GM10266 (cell line): ENCODE measurements around the gene TTC38.

Source experiments
- DNase-seq: peaks from one replicate; pipeline ENCODE4 v3.0.0; 2012; ENCODE audit errors: extremely low spot score
- CTCF ChIP-seq: IDR thresholded peaks from 2 replicates; pipeline ENCODE4 v1.5.1; 2012; ENCODE audit warnings: mild to moderate bottlenecking, low read depth; ENCODE audit not compliant: control insufficient read depth, insufficient read depth; ENCODE audit errors: missing control alignments

Gene TTC38

GRCh38 chr22:46272196-46272595, 4.4 kb downstream of the TTC38 start:
- no peak for TF ChIP-seq CTCF
- DNase-seq, result no peak

- TF ChIP-seq CTCF, result no peak
- DNase-seq, result no peak
Observed at GRCh38 chr22:46272762-46273431, 5.1 kb downstream of the TTC38 start.

- TF ChIP-seq CTCF, result no peak
- no peak for DNase-seq
Observed at GRCh38 chr22:46273432-46274148, 5.8 kb downstream of the TTC38 start.

GRCh38 chr22:46274381-46274780, 6.6 kb downstream of the TTC38 start:
- DNase-seq, result no peak

GRCh38 chr22:46275455-46276122, 7.8 kb downstream of the TTC38 start:
- DNase-seq, result no peak
- no peak for TF ChIP-seq CTCF

More at GRCh38 chr22:46274381-46274780, 6.6 kb downstream of the TTC38 start:
- no peak for TF ChIP-seq CTCF

GRCh38 chr22:46276563-46276962, 8.8 kb downstream of the TTC38 start:
- no peak for DNase-seq
- no peak for TF ChIP-seq CTCF
